Measurements from ENCODE around the gene ASIC2.

DNA sequence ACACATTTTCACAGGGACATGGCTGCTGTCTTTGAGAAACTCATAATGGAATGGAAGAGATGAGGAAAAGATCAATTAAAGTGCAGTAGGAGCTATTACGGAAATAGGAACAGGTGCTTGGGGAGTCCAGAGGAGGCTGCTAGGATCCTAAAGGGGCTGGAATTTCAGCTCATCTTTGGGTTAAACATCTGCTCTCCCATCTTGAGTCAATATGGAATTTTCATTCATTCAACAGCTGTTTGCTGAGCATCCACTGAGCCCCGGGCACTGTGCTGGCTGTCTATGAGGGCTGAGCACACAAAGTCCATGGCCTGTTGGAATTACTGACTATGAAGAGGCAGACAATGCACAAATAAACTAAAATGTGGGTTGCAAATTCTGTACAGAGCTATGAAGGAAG lies 47.9 kb downstream of the ASIC2 start:
- TF ChIP-seq, protein P1, sequence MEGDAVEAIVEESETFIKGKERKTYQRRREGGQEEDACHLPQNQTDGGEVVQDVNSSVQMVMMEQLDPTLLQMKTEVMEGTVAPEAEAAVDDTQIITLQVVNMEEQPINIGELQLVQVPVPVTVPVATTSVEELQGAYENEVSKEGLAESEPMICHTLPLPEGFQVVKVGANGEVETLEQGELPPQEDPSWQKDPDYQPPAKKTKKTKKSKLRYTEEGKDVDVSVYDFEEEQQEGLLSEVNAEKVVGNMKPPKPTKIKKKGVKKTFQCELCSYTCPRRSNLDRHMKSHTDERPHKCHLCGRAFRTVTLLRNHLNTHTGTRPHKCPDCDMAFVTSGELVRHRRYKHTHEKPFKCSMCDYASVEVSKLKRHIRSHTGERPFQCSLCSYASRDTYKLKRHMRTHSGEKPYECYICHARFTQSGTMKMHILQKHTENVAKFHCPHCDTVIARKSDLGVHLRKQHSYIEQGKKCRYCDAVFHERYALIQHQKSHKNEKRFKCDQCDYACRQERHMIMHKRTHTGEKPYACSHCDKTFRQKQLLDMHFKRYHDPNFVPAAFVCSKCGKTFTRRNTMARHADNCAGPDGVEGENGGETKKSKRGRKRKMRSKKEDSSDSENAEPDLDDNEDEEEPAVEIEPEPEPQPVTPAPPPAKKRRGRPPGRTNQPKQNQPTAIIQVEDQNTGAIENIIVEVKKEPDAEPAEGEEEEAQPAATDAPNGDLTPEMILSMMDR (IDR thresholded peaks at IDR 0.05), result no peak
- TF ChIP-seq POLR2A (IDR thresholded peaks at IDR 0.05) (no peak), POLR2AphosphoS5 (IDR thresholded peaks at IDR 0.05; ENCODE audit: insufficient read depth in 1 of 2, low read depth in 1 of 2) (no peak)

Data from vagina (tissue), 2 donors.